ENCODE data around the gene GYS2. TPM values are rescaled to one million over a fixed set of nuclear protein-coding genes. Genes with fewer than 3 reads are reported as not detected.

The GYS2 gene
- total RNA-seq, 1 donor from 2014 or later = not detected

GRCh38 chr12:21516281-21516680, 88.4 kb downstream of the GYS2 start:
- no peak overlapping the region for H3K27ac Mint-ChIP-seq (ENCODE audit: unreplicated experiment)

DNA sequence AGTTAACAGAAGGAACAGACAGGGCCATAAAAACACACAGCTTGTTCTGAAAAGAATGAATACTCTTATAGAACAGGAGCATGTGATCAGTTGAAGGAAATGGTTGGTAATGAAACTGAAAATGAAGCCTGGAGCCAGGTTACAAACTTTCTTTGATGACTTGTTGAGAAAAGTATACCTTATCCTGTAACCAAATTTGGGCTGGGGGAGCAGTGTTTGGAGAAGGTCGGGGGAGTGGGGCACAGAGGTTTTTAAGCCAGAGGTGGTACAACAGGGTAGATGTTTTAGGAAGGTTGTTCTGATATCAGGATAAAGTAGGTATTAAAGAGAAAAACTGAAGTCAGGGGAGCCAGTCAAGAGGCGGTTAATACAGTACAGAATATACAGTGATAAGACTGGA, 94.9 kb downstream of the GYS2 start:
- peaks cover 27% of the 10 kb centered on the region for H3K36me3 Mint-ChIP-seq (ENCODE audit: low read depth)
- TF ChIP-seq CTCF (IDR thresholded peaks at IDR 0.05) = no peak
- no peak overlapping the region for H3K27ac Mint-ChIP-seq (ENCODE audit: unreplicated experiment)
- H3K4me3 Mint-ChIP-seq (ENCODE audit: unreplicated experiment) = no peak overlapping the region
- H3K9me3 Mint-ChIP-seq (ENCODE audit: low read depth) = no peaks in the 10 kb centered on the region
- no peaks in the 10 kb centered on the region for H3K27me3 Mint-ChIP-seq (ENCODE audit: low read depth)
- peaks cover 11% of the 10 kb centered on the region for H3K4me1 Mint-ChIP-seq (ENCODE audit: low read depth)
- DNase-seq (ENCODE audit: low spot score) = no peak

More at GRCh38 chr12:21516281-21516680, 88.4 kb downstream of the GYS2 start:
- Mint-ChIP-seq H3K27me3 (ENCODE audit: low read depth) (no peaks in the 10 kb centered on the region), H3K4me1 (ENCODE audit: low read depth) (no peaks in the 10 kb centered on the region), H3K36me3 (ENCODE audit: low read depth) (peaks cover 20% of the 10 kb centered on the region), H3K9me3 (ENCODE audit: low read depth) (no peaks in the 10 kb centered on the region), H3K4me3 (ENCODE audit: unreplicated experiment) (no peak overlapping the region)
- no peak for TF ChIP-seq CTCF (IDR thresholded peaks at IDR 0.05)
- no peak for DNase-seq (ENCODE audit: low spot score)

DNA sequence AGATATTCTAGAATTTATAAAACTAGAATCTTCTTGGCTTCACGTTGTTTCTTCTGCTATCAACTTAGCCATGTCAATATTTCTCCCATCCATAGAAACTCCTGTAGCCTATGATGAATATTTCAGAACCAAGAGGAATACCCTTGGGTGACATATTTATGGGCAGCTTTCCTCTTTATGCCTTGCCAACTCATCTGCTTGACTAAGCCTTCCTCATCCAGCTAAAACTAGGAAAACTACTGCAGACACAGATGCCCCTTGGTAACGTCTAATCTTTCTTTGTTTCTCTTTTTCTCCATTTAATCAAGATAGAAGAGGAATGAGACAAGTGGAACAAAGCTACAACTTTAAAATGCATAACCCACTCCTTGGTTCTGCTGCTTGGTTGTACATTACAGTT, 96.8 kb downstream of the GYS2 start:
- H3K36me3 Mint-ChIP-seq (ENCODE audit: low read depth) = peaks cover 22% of the 10 kb centered on the region
- H3K27me3 Mint-ChIP-seq (ENCODE audit: low read depth) = no peaks in the 10 kb centered on the region
- no peaks in the 10 kb centered on the region for H3K9me3 Mint-ChIP-seq (ENCODE audit: low read depth)
- no peak for DNase-seq (ENCODE audit: low spot score)
- TF ChIP-seq CTCF (IDR thresholded peaks at IDR 0.05) = no peak
- no peak overlapping the region for H3K27ac Mint-ChIP-seq (ENCODE audit: unreplicated experiment)
- no peak overlapping the region for H3K4me3 Mint-ChIP-seq (ENCODE audit: unreplicated experiment)
- H3K4me1 Mint-ChIP-seq (ENCODE audit: low read depth) = peaks cover 30% of the 10 kb centered on the region

DNA sequence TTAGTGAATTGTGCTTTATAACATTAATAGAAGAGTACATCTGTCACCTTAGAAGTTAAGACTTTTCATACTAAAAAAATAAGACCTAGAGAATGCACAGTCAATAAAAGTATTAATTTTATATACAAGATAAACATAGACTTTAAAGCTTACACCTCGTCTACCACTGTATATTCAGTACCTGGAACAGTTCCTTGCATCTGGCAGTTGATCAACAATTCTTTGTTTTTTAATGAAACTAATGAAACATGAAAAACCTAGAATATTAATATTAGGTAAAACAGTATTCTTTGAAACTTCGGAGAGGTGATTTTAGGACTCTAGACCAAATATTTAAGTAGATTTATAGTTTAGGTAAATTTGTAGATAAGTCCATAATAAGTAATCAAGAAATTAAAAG, 98.8 kb downstream of the GYS2 start:
- no peak for TF ChIP-seq CTCF (IDR thresholded peaks at IDR 0.05)
- H3K36me3 Mint-ChIP-seq (ENCODE audit: low read depth) = peaks cover 19% of the 10 kb centered on the region
- no peaks in the 10 kb centered on the region for H3K9me3 Mint-ChIP-seq (ENCODE audit: low read depth)
- H3K4me3 Mint-ChIP-seq (ENCODE audit: unreplicated experiment) = no peak overlapping the region
- peaks cover 36% of the 10 kb centered on the region for H3K4me1 Mint-ChIP-seq (ENCODE audit: low read depth)
- DNase-seq (ENCODE audit: low spot score) = no peak
- no peaks in the 10 kb centered on the region for H3K27me3 Mint-ChIP-seq (ENCODE audit: low read depth)
- no peak overlapping the region for H3K27ac Mint-ChIP-seq (ENCODE audit: unreplicated experiment)

DNA sequence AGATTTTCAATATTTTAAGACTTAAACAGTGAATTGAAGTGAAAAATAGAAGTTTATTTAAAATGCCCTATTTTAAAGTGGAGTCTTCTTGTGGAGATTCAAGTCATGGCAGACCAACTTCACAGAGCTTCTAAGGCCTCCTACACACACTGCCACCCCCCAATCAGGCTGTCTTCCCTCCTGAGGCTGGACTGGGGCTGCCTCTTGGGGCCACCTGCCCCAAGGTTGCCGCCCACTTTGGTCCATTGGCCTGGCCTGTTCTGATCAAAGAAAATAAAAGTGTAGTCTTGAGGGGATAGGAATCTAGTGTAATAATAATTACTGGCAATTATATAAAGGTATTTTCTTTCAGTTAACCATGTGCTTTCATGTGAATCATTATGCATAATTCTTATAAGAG, 101.8 kb downstream of the GYS2 start:
- no peak for TF ChIP-seq CTCF (IDR thresholded peaks at IDR 0.05)
- Mint-ChIP-seq H3K4me3 (ENCODE audit: unreplicated experiment) (no peak overlapping the region), H3K27ac (ENCODE audit: unreplicated experiment) (no peak overlapping the region), H3K27me3 (ENCODE audit: low read depth) (no peaks in the 10 kb centered on the region), H3K9me3 (ENCODE audit: low read depth) (no peaks in the 10 kb centered on the region), H3K36me3 (ENCODE audit: low read depth) (peaks cover 7% of the 10 kb centered on the region), H3K4me1 (ENCODE audit: low read depth) (peaks cover 46% of the 10 kb centered on the region)
- DNase-seq (ENCODE audit: low spot score) = no peak
